Measurements from ENCODE around the gene PSMG1.

The PSMG1 gene

GRCh38 chr21:39153842-39154241, 29.4 kb downstream of the PSMG1 start:
- no peak overlapping the region for H3K4me3 ChIP-seq (ENCODE audit: low read length)
- H3K4me1 ChIP-seq (ENCODE audit: low read length) = no peaks in the 10 kb centered on the region
- H3K27me3 ChIP-seq (replicated peaks; ENCODE audit: insufficient read depth, low read length) = no peaks in the 10 kb centered on the region
- no peak for DNase-seq
- no peaks in the 10 kb centered on the region for H3K79me2 ChIP-seq (ENCODE audit: low read length)
- H3K36me3 ChIP-seq (replicated peaks; ENCODE audit: insufficient read depth, low read length) = no peaks in the 10 kb centered on the region
- TF ChIP-seq CTCF (IDR thresholded peaks at IDR 0.05; ENCODE audit: low read length) (no peak), EZH2 (optimal IDR thresholded peaks at IDR 0.05; ENCODE audit: low read depth, low read length) (no peak)
- H3K9me3 ChIP-seq (replicated peaks; ENCODE audit: insufficient read depth, low read length) = no peaks in the 10 kb centered on the region
- H3K9ac ChIP-seq (ENCODE audit: low read length) = no peak overlapping the region
- no peaks in the 10 kb centered on the region for H3K9me2 ChIP-seq (replicated peaks; ENCODE audit: insufficient read depth, low read length)
- no peak overlapping the region for H2AFZ ChIP-seq (ENCODE audit: low read length)
- H4K20me1 ChIP-seq (ENCODE audit: insufficient read depth, low read length) = no peaks in the 10 kb centered on the region
- H3F3A ChIP-seq (ENCODE audit: insufficient read depth, low read length) = no peaks in the 10 kb centered on the region
- H3K27ac ChIP-seq (ENCODE audit: low read length) = no peak overlapping the region
- no peak overlapping the region for H3K4me2 ChIP-seq (ENCODE audit: low read depth, low read length)

- TF ChIP-seq EZH2 (optimal IDR thresholded peaks at IDR 0.05; ENCODE audit: low read depth, low read length) = no peak
- TF ChIP-seq CTCF (IDR thresholded peaks at IDR 0.05; ENCODE audit: low read length) = peak; percentile 55
- H2AFZ ChIP-seq (ENCODE audit: low read length) = no peak overlapping the region
- H4K20me1 ChIP-seq (ENCODE audit: insufficient read depth, low read length) = no peaks in the 10 kb centered on the region
- H3K36me3 ChIP-seq (replicated peaks; ENCODE audit: insufficient read depth, low read length) = no peaks in the 10 kb centered on the region
- H3K4me2 ChIP-seq (ENCODE audit: low read depth, low read length) = no peak overlapping the region
- H3K9me2 ChIP-seq (replicated peaks; ENCODE audit: insufficient read depth, low read length) = no peaks in the 10 kb centered on the region
- H3K4me1 ChIP-seq (ENCODE audit: low read length) = no peaks in the 10 kb centered on the region
- peak; percentile 25 for DNase-seq
- no peak overlapping the region for H3K9ac ChIP-seq (ENCODE audit: low read length)
- no peak overlapping the region for H3K4me3 ChIP-seq (ENCODE audit: low read length)
- H3K27ac ChIP-seq (ENCODE audit: low read length) = no peak overlapping the region
- H3K9me3 ChIP-seq (replicated peaks; ENCODE audit: insufficient read depth, low read length) = no peaks in the 10 kb centered on the region
- no peaks in the 10 kb centered on the region for H3F3A ChIP-seq (ENCODE audit: insufficient read depth, low read length)
- H3K27me3 ChIP-seq (replicated peaks; ENCODE audit: insufficient read depth, low read length) = no peaks in the 10 kb centered on the region
- H3K79me2 ChIP-seq (ENCODE audit: low read length) = no peaks in the 10 kb centered on the region
These were observed 29.9 kb downstream of the PSMG1 start for GRCh38 chr21:39153373-39153772.

GRCh38 chr21:39152271-39152670, 31.0 kb downstream of the PSMG1 start:
- TF ChIP-seq EZH2 (optimal IDR thresholded peaks at IDR 0.05; ENCODE audit: low read depth, low read length) (no peak), CTCF (IDR thresholded peaks at IDR 0.05; ENCODE audit: low read length) (no peak), EZH2phosphoT487 (IDR thresholded peaks at IDR 0.05; ENCODE audit: low read length) (no peak)
- H3F3A ChIP-seq (ENCODE audit: insufficient read depth, low read length) = no peaks in the 10 kb centered on the region
- DNase-seq = no peak
- no peak overlapping the region for H2AFZ ChIP-seq (ENCODE audit: low read length)
- no peak overlapping the region for H3K4me3 ChIP-seq (ENCODE audit: low read length)
- H3K27ac ChIP-seq (ENCODE audit: low read length) = no peak overlapping the region
- no peaks in the 10 kb centered on the region for H3K9me2 ChIP-seq (replicated peaks; ENCODE audit: insufficient read depth, low read length)
- H3K36me3 ChIP-seq (replicated peaks; ENCODE audit: insufficient read depth, low read length) = no peaks in the 10 kb centered on the region
- no peaks in the 10 kb centered on the region for H3K9me3 ChIP-seq (replicated peaks; ENCODE audit: insufficient read depth, low read length)
- no peaks in the 10 kb centered on the region for H3K4me1 ChIP-seq (ENCODE audit: low read length)
- no peaks in the 10 kb centered on the region for H3K79me2 ChIP-seq (ENCODE audit: low read length)
- H3K27me3 ChIP-seq (replicated peaks; ENCODE audit: insufficient read depth, low read length) = no peaks in the 10 kb centered on the region
- no peak overlapping the region for H3K9ac ChIP-seq (ENCODE audit: low read length)
- no peak overlapping the region for H3K4me2 ChIP-seq (ENCODE audit: low read depth, low read length)
- no peaks in the 10 kb centered on the region for H4K20me1 ChIP-seq (ENCODE audit: insufficient read depth, low read length)
